ENCODE results near the gene NPPC.

DNA sequence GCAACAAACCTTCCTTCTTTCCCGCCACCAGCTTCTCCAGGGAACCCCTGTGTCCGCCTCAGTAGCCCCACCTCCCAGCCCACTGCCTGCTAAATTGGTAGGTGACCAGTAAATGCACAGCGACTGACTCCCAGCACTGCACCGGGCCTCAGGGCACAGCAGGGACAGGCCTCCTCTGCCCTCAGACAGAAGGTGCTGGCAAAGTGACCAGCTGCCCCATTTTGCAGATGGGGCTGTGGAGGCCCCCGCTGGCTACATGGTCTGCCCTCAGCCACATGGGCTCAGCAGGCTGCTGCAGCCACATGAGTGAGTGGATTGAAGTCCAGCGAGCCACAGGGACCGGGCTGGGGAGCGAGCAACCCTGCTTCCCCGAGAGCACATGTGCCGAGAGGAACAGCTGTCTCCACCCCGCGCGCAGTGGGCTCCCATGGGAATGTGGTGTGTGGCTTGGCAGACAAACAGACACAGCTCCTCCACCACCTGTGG, 7.8 kb upstream of the NPPC start:
- TF ChIP-seq, protein P1, sequence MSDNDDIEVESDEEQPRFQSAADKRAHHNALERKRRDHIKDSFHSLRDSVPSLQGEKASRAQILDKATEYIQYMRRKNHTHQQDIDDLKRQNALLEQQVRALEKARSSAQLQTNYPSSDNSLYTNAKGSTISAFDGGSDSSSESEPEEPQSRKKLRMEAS (CRISPR knock-in tag; IDR thresholded peaks at IDR 0.05), result no peak
- TF ChIP-seq ZNF263 (CRISPR knock-in tag; IDR thresholded peaks at IDR 0.05; ENCODE audit: low read depth) (no peak), ARID4B (CRISPR knock-in tag; IDR thresholded peaks at IDR 0.05; ENCODE audit: borderline replicate concordance) (no peak), CTCF (IDR thresholded peaks at IDR 0.05) (no peak), KAT7 (CRISPR knock-in tag; IDR thresholded peaks at IDR 0.05; ENCODE audit: borderline replicate concordance) (no peak), NR2C2 (CRISPR knock-in tag; IDR thresholded peaks at IDR 0.05) (no peak)
- TF ChIP-seq, protein P2, sequence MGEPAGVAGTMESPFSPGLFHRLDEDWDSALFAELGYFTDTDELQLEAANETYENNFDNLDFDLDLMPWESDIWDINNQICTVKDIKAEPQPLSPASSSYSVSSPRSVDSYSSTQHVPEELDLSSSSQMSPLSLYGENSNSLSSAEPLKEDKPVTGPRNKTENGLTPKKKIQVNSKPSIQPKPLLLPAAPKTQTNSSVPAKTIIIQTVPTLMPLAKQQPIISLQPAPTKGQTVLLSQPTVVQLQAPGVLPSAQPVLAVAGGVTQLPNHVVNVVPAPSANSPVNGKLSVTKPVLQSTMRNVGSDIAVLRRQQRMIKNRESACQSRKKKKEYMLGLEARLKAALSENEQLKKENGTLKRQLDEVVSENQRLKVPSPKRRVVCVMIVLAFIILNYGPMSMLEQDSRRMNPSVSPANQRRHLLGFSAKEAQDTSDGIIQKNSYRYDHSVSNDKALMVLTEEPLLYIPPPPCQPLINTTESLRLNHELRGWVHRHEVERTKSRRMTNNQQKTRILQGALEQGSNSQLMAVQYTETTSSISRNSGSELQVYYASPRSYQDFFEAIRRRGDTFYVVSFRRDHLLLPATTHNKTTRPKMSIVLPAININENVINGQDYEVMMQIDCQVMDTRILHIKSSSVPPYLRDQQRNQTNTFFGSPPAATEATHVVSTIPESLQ (CRISPR knock-in tag; IDR thresholded peaks at IDR 0.05), result no peak
- TF ChIP-seq, protein P3, sequence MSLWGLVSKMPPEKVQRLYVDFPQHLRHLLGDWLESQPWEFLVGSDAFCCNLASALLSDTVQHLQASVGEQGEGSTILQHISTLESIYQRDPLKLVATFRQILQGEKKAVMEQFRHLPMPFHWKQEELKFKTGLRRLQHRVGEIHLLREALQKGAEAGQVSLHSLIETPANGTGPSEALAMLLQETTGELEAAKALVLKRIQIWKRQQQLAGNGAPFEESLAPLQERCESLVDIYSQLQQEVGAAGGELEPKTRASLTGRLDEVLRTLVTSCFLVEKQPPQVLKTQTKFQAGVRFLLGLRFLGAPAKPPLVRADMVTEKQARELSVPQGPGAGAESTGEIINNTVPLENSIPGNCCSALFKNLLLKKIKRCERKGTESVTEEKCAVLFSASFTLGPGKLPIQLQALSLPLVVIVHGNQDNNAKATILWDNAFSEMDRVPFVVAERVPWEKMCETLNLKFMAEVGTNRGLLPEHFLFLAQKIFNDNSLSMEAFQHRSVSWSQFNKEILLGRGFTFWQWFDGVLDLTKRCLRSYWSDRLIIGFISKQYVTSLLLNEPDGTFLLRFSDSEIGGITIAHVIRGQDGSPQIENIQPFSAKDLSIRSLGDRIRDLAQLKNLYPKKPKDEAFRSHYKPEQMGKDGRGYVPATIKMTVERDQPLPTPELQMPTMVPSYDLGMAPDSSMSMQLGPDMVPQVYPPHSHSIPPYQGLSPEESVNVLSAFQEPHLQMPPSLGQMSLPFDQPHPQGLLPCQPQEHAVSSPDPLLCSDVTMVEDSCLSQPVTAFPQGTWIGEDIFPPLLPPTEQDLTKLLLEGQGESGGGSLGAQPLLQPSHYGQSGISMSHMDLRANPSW (CRISPR knock-in tag; conservative IDR thresholded peaks at IDR 0.05; ENCODE audit: low read depth), result no peak
